ENCODE results near the gene IPO9.

The IPO9 gene

DNA sequence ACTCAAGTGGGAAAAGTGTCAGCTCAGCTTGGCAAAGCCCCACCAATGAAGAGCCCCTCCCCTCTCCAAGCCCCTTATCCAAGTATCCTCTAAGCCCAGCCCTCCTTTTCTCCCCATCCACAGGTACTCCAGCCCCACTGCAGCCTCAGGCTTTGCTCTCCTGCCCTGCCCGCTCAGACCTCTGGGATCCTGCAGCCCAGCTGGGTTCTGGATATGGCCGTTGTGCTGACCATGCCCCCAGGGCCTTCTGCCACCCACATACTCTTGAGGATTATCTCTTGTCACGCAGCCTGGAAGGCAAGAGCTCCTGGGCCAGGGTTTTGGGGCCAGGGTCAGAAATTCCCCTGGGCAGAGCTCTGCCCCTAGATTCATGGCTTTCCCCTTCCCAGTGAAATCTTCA is 64.5 kb downstream of the IPO9 start:
- no peak for DNase-seq
- H2BK5ac ChIP-seq (ENCODE audit: low read depth, low read length, poor library complexity, severe bottlenecking) = no peak overlapping the region
- H3K4me2 ChIP-seq (ENCODE audit: low read length, poor library complexity, severe bottlenecking) = no peak overlapping the region
- no peak overlapping the region for H3K27ac ChIP-seq (ENCODE audit: low read length, poor library complexity, severe bottlenecking)
- peaks cover 7% of the 10 kb centered on the region for H3K79me1 ChIP-seq (replicated peaks; ENCODE audit: low read length, poor library complexity, severe bottlenecking)
- no peak overlapping the region for H3K18ac ChIP-seq (ENCODE audit: low read depth in 1 of 2, low read length in 2 of 2)
- H4K8ac ChIP-seq (ENCODE audit: low read length) = no peak overlapping the region
- no peak overlapping the region for H4K91ac ChIP-seq (ENCODE audit: low read length)
- peaks cover 19 to 26% of the 10 kb centered on the region in 2 experiments for H3K36me3 ChIP-seq (ENCODE audit: control insufficient read depth in 1 of 2, insufficient read depth in 2 of 2, low read depth in 1 of 2, low read length in 2 of 2)
- H3K14ac ChIP-seq (ENCODE audit: low read length in 2 of 2) = no peak overlapping the region
- 63% methylated on average over 3 of the region's 3 CpGs for WGBS
- H3K4me3 ChIP-seq (ENCODE audit: insufficient read depth in 1 of 2, low read depth in 1 of 2, low read length in 2 of 2) = no peak overlapping the region
- H3K9me3 ChIP-seq (ENCODE audit: control insufficient read depth, low read length) = no peaks in the 10 kb centered on the region
- H2AFZ ChIP-seq (ENCODE audit: low read depth, low read length) = no peak overlapping the region
- H3K27me3 ChIP-seq (ENCODE audit: control insufficient read depth in 1 of 2, insufficient read depth in 1 of 2, low read length in 2 of 2) = no peaks in the 10 kb centered on the region
- H3K9ac ChIP-seq (ENCODE audit: low read length) = no peak overlapping the region
- H3K23ac ChIP-seq (ENCODE audit: low read length in 2 of 2) = no peak overlapping the region
- no peak overlapping the region for H2BK15ac ChIP-seq (ENCODE audit: low read depth, poor library complexity, severe bottlenecking)
- H2BK12ac ChIP-seq (ENCODE audit: low read length in 2 of 2) = no peak overlapping the region
- H2BK120ac ChIP-seq (ENCODE audit: low read depth, low read length) = no peak overlapping the region
- H2AK5ac ChIP-seq (ENCODE audit: low read length, severe bottlenecking) = no peak overlapping the region
- peaks cover 18% of the 10 kb centered on the region for H3K4me1 ChIP-seq (ENCODE audit: control insufficient read depth, insufficient read depth, low read depth, low read length)
- H3K4ac ChIP-seq (ENCODE audit: low read depth in 1 of 2, low read length in 2 of 2) = no peak overlapping the region

DNA sequence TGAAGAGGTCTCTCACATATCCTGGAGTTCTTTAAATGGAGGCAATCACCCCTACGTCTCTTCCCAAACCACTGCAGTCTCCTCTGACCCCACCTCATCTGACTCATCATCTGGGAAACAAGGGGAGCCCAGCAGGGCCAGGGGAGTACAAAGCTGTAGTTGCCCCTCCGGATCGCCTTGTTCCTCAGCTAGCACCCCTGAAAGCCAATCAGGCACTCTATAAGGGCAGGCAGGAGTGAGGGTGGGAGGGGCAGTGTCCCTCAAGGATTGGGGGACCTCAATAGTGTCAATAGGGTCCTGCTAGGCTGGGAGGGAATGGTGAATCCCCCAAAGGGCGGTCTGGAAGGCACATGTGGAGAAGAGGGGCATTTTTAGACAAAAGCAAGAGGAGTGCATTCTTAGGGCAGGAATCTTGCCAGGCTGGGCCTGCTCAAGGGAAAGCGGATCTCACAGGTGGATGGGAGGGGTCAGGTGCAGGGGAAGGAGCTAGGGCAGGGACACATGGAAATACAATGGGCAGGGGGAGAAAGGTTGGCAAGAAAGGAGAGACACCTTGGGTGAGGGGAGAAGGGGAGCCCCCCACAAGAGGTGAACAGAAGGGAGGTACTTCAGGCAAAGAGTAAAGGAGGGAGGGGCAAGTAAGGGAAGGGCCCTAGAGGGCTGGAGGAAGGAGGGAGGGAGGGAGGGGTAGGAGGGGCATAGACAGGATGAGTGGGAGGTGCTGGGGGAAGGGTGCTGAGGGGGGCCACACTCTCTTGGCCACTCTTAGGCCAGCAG is 65.6 kb downstream of the IPO9 start:
- WGBS = 63% methylated on average over 5 of the region's 5 CpGs
- Histone ChIP-seq H3K4me3 (ENCODE audit: insufficient read depth in 1 of 2, low read depth in 1 of 2, low read length in 2 of 2) (no peak overlapping the region), H3K4me2 (ENCODE audit: low read length, poor library complexity, severe bottlenecking) (no peak overlapping the region), H2AK5ac (ENCODE audit: low read length, severe bottlenecking) (no peak overlapping the region), H3K79me1 (replicated peaks; ENCODE audit: low read length, poor library complexity, severe bottlenecking) (no peaks in the 10 kb centered on the region), H2BK12ac (ENCODE audit: low read length in 2 of 2) (no peak overlapping the region), H3K36me3 (ENCODE audit: control insufficient read depth in 1 of 2, insufficient read depth in 2 of 2, low read depth in 1 of 2, low read length in 2 of 2) (peaks cover 19 to 33% of the 10 kb centered on the region in 2 experiments), H2BK120ac (ENCODE audit: low read depth, low read length) (no peak overlapping the region), H3K9me3 (ENCODE audit: control insufficient read depth, low read length) (no peaks in the 10 kb centered on the region), H2AFZ (ENCODE audit: low read depth, low read length) (peak overlapping the region; percentile 8), H3K23ac (ENCODE audit: low read length in 2 of 2) (no peak overlapping the region), H4K8ac (ENCODE audit: low read length) (no peak overlapping the region), H3K18ac (ENCODE audit: low read depth in 1 of 2, low read length in 2 of 2) (no peak overlapping the region), H3K9ac (ENCODE audit: low read length) (no peak overlapping the region), H3K4ac (ENCODE audit: low read depth in 1 of 2, low read length in 2 of 2) (no peak overlapping the region), H3K4me1 (ENCODE audit: control insufficient read depth, insufficient read depth, low read depth, low read length) (peaks cover 12% of the 10 kb centered on the region), H4K91ac (ENCODE audit: low read length) (no peak overlapping the region), H3K27me3 (ENCODE audit: control insufficient read depth in 1 of 2, insufficient read depth in 1 of 2, low read length in 2 of 2) (no peaks in the 10 kb centered on the region), H2BK15ac (ENCODE audit: low read depth, poor library complexity, severe bottlenecking) (no peak overlapping the region), H3K27ac (ENCODE audit: low read length, poor library complexity, severe bottlenecking) (no peak overlapping the region), H2BK5ac (ENCODE audit: low read depth, low read length, poor library complexity, severe bottlenecking) (no peak overlapping the region), H3K14ac (ENCODE audit: low read length in 2 of 2) (no peak overlapping the region)
- no peak for DNase-seq

GRCh38 chr1:201895120-201895665 is 66.2 kb downstream of the IPO9 start:
- 85% methylated on average over 7 of the region's 7 CpGs for WGBS
- no peaks in the 10 kb centered on the region for H3K79me1 ChIP-seq (replicated peaks; ENCODE audit: low read length, poor library complexity, severe bottlenecking)

DNA sequence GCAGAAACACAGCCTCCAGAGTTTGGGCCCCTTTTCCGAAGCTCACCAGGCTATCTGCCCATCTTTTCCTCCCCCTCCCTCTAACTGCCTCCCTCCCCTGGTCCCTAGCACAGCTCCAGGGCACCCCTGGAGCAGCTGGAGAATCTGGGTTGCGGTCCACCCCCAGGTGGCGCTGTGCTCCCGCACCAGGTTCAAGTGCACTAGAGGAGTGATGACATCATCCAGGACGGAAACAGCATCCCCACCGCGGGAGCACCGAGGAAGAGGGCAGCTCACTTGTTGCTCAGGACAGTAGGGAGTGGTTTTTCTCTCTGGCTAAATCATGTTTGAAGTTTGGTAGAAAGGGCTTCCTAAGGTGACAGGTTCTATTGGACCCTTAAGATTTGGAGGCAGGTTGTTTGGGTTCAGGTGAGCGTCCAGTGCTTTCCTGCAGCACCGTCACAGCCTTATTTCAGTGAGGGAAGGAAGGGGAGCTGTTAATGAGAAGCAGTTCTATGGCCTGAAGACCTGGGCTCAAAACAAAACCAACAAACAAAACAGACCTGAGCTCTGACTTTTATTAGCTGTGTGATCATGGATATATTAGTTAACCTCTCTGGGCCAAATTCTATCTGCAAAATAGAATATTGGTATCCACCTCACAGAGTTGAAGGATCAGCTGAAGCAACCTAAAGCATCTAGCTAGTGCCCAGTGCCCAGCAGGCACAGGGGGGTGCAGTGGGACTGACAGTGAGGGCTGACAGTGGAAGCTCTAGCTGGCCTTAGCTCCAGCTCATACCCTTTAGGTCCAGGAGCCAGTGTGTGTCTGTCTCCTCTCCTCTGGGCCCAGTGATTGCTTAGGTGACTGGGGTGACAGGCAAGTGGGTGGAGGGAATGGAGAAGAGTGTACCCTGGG is 67.2 kb downstream of the IPO9 start:
- no peak overlapping the region for H3K23ac ChIP-seq (ENCODE audit: low read length in 2 of 2)
- H2BK5ac ChIP-seq (ENCODE audit: low read depth, low read length, poor library complexity, severe bottlenecking) = no peak overlapping the region
- H3K9me3 ChIP-seq (ENCODE audit: control insufficient read depth, low read length) = no peaks in the 10 kb centered on the region
- H3K4me3 ChIP-seq (ENCODE audit: insufficient read depth in 1 of 2, low read depth in 1 of 2, low read length in 2 of 2) = no peak overlapping the region
- H3K4me2 ChIP-seq (ENCODE audit: low read length, poor library complexity, severe bottlenecking) = no peak overlapping the region
- H3K36me3 ChIP-seq (ENCODE audit: control insufficient read depth in 1 of 2, insufficient read depth in 2 of 2, low read depth in 1 of 2, low read length in 2 of 2) = peaks cover 14 to 30% of the 10 kb centered on the region in 2 experiments
- H3K79me1 ChIP-seq (replicated peaks; ENCODE audit: low read length, poor library complexity, severe bottlenecking) = no peaks in the 10 kb centered on the region
- H3K4ac ChIP-seq (ENCODE audit: low read depth in 1 of 2, low read length in 2 of 2) = no peak overlapping the region
- peaks cover 7% of the 10 kb centered on the region for H3K4me1 ChIP-seq (ENCODE audit: control insufficient read depth, insufficient read depth, low read depth, low read length)
- no peak overlapping the region for H2BK15ac ChIP-seq (ENCODE audit: low read depth, poor library complexity, severe bottlenecking)
- no peak overlapping the region for H4K91ac ChIP-seq (ENCODE audit: low read length)
- H3K27ac ChIP-seq (ENCODE audit: low read length, poor library complexity, severe bottlenecking) = no peak overlapping the region
- H3K9ac ChIP-seq (ENCODE audit: low read length) = peak overlapping the region; percentile 13
- peak overlapping the region in 1 of 2 experiments; percentile 75 for H2BK12ac ChIP-seq (ENCODE audit: low read length in 2 of 2)
- no peak overlapping the region for H2AFZ ChIP-seq (ENCODE audit: low read depth, low read length)
- peak overlapping the region; percentile 37 for H2AK5ac ChIP-seq (ENCODE audit: low read length, severe bottlenecking)
- H4K8ac ChIP-seq (ENCODE audit: low read length) = no peak overlapping the region
- WGBS = 15% methylated on average over 9 of the region's 10 CpGs
- no peak overlapping the region for H3K14ac ChIP-seq (ENCODE audit: low read length in 2 of 2)
- DNase-seq = peak; percentile 90
- H3K27me3 ChIP-seq (ENCODE audit: control insufficient read depth in 1 of 2, insufficient read depth in 1 of 2, low read length in 2 of 2) = no peaks in the 10 kb centered on the region
- no peak overlapping the region for H3K18ac ChIP-seq (ENCODE audit: low read depth in 1 of 2, low read length in 2 of 2)
- H2BK120ac ChIP-seq (ENCODE audit: low read depth, low read length) = no peak overlapping the region

More at GRCh38 chr1:201895120-201895665, 66.2 kb downstream of the IPO9 start:
- Histone ChIP-seq H3K23ac (ENCODE audit: low read length in 2 of 2) (no peak overlapping the region), H3K4ac (ENCODE audit: low read depth in 1 of 2, low read length in 2 of 2) (no peak overlapping the region), H3K4me3 (ENCODE audit: insufficient read depth in 1 of 2, low read depth in 1 of 2, low read length in 2 of 2) (no peak overlapping the region), H3K18ac (ENCODE audit: low read depth in 1 of 2, low read length in 2 of 2) (no peak overlapping the region), H3K27ac (ENCODE audit: low read length, poor library complexity, severe bottlenecking) (no peak overlapping the region), H2BK5ac (ENCODE audit: low read depth, low read length, poor library complexity, severe bottlenecking) (no peak overlapping the region), H2AK5ac (ENCODE audit: low read length, severe bottlenecking) (no peak overlapping the region), H3K4me2 (ENCODE audit: low read length, poor library complexity, severe bottlenecking) (no peak overlapping the region), H2BK120ac (ENCODE audit: low read depth, low read length) (no peak overlapping the region), H2BK15ac (ENCODE audit: low read depth, poor library complexity, severe bottlenecking) (no peak overlapping the region), H3K14ac (ENCODE audit: low read length in 2 of 2) (no peak overlapping the region), H3K4me1 (ENCODE audit: control insufficient read depth, insufficient read depth, low read depth, low read length) (peaks cover 9% of the 10 kb centered on the region), H3K27me3 (ENCODE audit: control insufficient read depth in 1 of 2, insufficient read depth in 1 of 2, low read length in 2 of 2) (no peaks in the 10 kb centered on the region), H3K36me3 (ENCODE audit: control insufficient read depth in 1 of 2, insufficient read depth in 2 of 2, low read depth in 1 of 2, low read length in 2 of 2) (peaks cover 19 to 38% of the 10 kb centered on the region in 2 experiments), H2BK12ac (ENCODE audit: low read length in 2 of 2) (no peak overlapping the region), H4K91ac (ENCODE audit: low read length) (no peak overlapping the region), H4K8ac (ENCODE audit: low read length) (no peak overlapping the region), H3K9me3 (ENCODE audit: control insufficient read depth, low read length) (no peaks in the 10 kb centered on the region), H2AFZ (ENCODE audit: low read depth, low read length) (no peak overlapping the region), H3K9ac (ENCODE audit: low read length) (no peak overlapping the region)
- DNase-seq = no peak
